ENCODE data around the gene KPNA1.

Gene KPNA1

GRCh38 chr3:122415104-122415744 is 99.5 kb downstream of the KPNA1 start:
- DNase-seq (ENCODE audit: low read depth), result peak; percentile 9

- no peak for DNase-seq (ENCODE audit: low read depth)
These were observed 100.3 kb downstream of the KPNA1 start for GRCh38 chr3:122414391-122414790.

- DNase-seq (ENCODE audit: low read depth), result no peak
These were observed 104.1 kb downstream of the KPNA1 start for GRCh38 chr3:122410639-122411038.

GRCh38 chr3:122410111-122410510 is 104.6 kb downstream of the KPNA1 start:
- DNase-seq (ENCODE audit: low read depth), result no peak

GRCh38 chr3:122409446-122409845 is 105.3 kb downstream of the KPNA1 start:
- no peak for DNase-seq (ENCODE audit: low read depth)

GRCh38 chr3:122407946-122408345 is 106.8 kb downstream of the KPNA1 start:
- no peak for DNase-seq (ENCODE audit: low read depth)

GRCh38 chr3:122406198-122406597 is 108.5 kb downstream of the KPNA1 start:
- DNase-seq (ENCODE audit: low read depth), result no peak

GRCh38 chr3:122405015-122405414 is 109.7 kb downstream of the KPNA1 start:
- DNase-seq (ENCODE audit: low read depth), result no peak

GRCh38 chr3:122403489-122403888 is 111.2 kb downstream of the KPNA1 start:
- DNase-seq (ENCODE audit: low read depth), result no peak

- DNase-seq (ENCODE audit: low read depth), result no peak
These were observed 115.8 kb downstream of the KPNA1 start for GRCh38 chr3:122398920-122399319.

GRCh38 chr3:122397201-122397600 is 117.5 kb downstream of the KPNA1 start:
- DNase-seq (ENCODE audit: low read depth), result no peak

- no peak for DNase-seq (ENCODE audit: low read depth)
These were observed 118.2 kb downstream of the KPNA1 start for GRCh38 chr3:122396511-122396910.

- DNase-seq (ENCODE audit: low read depth), result no peak
These were observed 119.2 kb downstream of the KPNA1 start for GRCh38 chr3:122395582-122395981.

- DNase-seq (ENCODE audit: low read depth), result no peak
These were observed 120.6 kb downstream of the KPNA1 start for GRCh38 chr3:122394173-122394572.

GRCh38 chr3:122392868-122393844 is 121.6 kb downstream of the KPNA1 start:
- DNase-seq (ENCODE audit: low read depth), result peak; percentile 12

GRCh38 chr3:122391681-122392446 is 122.9 kb downstream of the KPNA1 start:
- no peak for DNase-seq (ENCODE audit: low read depth)

- DNase-seq (ENCODE audit: low read depth), result no peak
These were observed 124.1 kb downstream of the KPNA1 start for GRCh38 chr3:122390665-122391064.

GRCh38 chr3:122389892-122390291 is 124.8 kb downstream of the KPNA1 start:
- DNase-seq (ENCODE audit: low read depth), result no peak

GRCh38 chr3:122389197-122389596 is 125.5 kb downstream of the KPNA1 start:
- DNase-seq (ENCODE audit: low read depth), result no peak

- no peak for DNase-seq (ENCODE audit: low read depth)
These were observed 127.0 kb downstream of the KPNA1 start for GRCh38 chr3:122387709-122388108.

GRCh38 chr3:122383771-122384697 is 130.7 kb downstream of the KPNA1 start, which contains the start of gene FAM162A:
Gene FAM162A (plus strand): TSS chr3:122384182. CDS start chr3:122384266, 84 bp downstream.
- DNase-seq (ENCODE audit: low read depth), result peak; percentile 88

All from stimulated activated CD4-positive, alpha-beta T cell treated with anti-CD3 and anti-CD28 coated beads, Interleukin-2, amount 100 ng/mL, for 4 hours (primary cell).